ENCODE measurements around the gene ALKBH3. TPM values are rescaled to one million over a fixed set of nuclear protein-coding genes. Genes with fewer than 3 reads are reported as not detected.

Gene ALKBH3
- total and polyA plus RNA-seq, 2 experiments from 2014 or later, result 10.7 to 10.8 TPM

GRCh38 chr11:43894546-43894945 is 13.9 kb downstream of the ALKBH3 start:
- H4K20me1 ChIP-seq (replicated peaks; ENCODE audit: insufficient read depth), result no peaks in the 10 kb centered on the region
- H3K27me3 ChIP-seq (ENCODE audit: insufficient read depth), result no peaks in the 10 kb centered on the region
- TF ChIP-seq ETS1 (IDR thresholded peaks at IDR 0.05) (no peak), CTCF (conservative IDR thresholded peaks at IDR 0.05; ENCODE audit: low read depth in 2 of 2) (no peak), EZH2phosphoT487 (IDR thresholded peaks at IDR 0.05; ENCODE audit: unreplicated experiment) (no peak), NANOG (IDR thresholded peaks at IDR 0.05; ENCODE audit: borderline replicate concordance) (no peak), EZH2 (IDR thresholded peaks at IDR 0.05; ENCODE audit: low read depth, unreplicated experiment) (no peak), JUNB (IDR thresholded peaks at IDR 0.05; ENCODE audit: unreplicated experiment) (no peak), CREB1 (CRISPR knock-in tag; IDR thresholded peaks at IDR 0.05; ENCODE audit: low read depth) (no peak)
- TF ChIP-seq, protein P1, sequence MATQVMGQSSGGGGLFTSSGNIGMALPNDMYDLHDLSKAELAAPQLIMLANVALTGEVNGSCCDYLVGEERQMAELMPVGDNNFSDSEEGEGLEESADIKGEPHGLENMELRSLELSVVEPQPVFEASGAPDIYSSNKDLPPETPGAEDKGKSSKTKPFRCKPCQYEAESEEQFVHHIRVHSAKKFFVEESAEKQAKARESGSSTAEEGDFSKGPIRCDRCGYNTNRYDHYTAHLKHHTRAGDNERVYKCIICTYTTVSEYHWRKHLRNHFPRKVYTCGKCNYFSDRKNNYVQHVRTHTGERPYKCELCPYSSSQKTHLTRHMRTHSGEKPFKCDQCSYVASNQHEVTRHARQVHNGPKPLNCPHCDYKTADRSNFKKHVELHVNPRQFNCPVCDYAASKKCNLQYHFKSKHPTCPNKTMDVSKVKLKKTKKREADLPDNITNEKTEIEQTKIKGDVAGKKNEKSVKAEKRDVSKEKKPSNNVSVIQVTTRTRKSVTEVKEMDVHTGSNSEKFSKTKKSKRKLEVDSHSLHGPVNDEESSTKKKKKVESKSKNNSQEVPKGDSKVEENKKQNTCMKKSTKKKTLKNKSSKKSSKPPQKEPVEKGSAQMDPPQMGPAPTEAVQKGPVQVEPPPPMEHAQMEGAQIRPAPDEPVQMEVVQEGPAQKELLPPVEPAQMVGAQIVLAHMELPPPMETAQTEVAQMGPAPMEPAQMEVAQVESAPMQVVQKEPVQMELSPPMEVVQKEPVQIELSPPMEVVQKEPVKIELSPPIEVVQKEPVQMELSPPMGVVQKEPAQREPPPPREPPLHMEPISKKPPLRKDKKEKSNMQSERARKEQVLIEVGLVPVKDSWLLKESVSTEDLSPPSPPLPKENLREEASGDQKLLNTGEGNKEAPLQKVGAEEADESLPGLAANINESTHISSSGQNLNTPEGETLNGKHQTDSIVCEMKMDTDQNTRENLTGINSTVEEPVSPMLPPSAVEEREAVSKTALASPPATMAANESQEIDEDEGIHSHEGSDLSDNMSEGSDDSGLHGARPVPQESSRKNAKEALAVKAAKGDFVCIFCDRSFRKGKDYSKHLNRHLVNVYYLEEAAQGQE (IDR thresholded peaks at IDR 0.05; ENCODE audit: unreplicated experiment), result no peak
- peaks cover 58% of the 10 kb centered on the region for H3K36me3 Mint-ChIP-seq (ENCODE audit: low read depth)
- H3K36me3 ChIP-seq (ENCODE audit: insufficient read depth), result no peaks in the 10 kb centered on the region
- no peaks in the 10 kb centered on the region for H3K9me3 Mint-ChIP-seq
- no peak overlapping the region for H3K27ac ChIP-seq (ENCODE audit: low read depth)
- H3K4me3 ChIP-seq, result no peak overlapping the region
- no peak for ATAC-seq
- no peaks in the 10 kb centered on the region for H3K9me2 ChIP-seq (ENCODE audit: insufficient read depth)
- no peaks in the 10 kb centered on the region for H3K4me1 Mint-ChIP-seq
- no peak for DNase-seq (ENCODE audit: low spot score)
- no peaks in the 10 kb centered on the region for H3K4me1 ChIP-seq (ENCODE audit: insufficient read depth)
- H3K79me2 ChIP-seq (replicated peaks; ENCODE audit: insufficient read depth), result no peaks in the 10 kb centered on the region
- no peak overlapping the region for H3K4me3 Mint-ChIP-seq
- no peak overlapping the region for H3K27ac Mint-ChIP-seq
- H3F3A ChIP-seq (replicated peaks; ENCODE audit: low read depth), result no peaks in the 10 kb centered on the region
- H2AFZ ChIP-seq, result no peak overlapping the region
- no peaks in the 10 kb centered on the region for H3K27me3 Mint-ChIP-seq (ENCODE audit: insufficient read depth, low read depth, poor library complexity)
- H3K4me2 ChIP-seq, result no peak overlapping the region

GRCh38 chr11:43895601-43896000 is 15.0 kb downstream of the ALKBH3 start:
- H3K27me3 Mint-ChIP-seq (ENCODE audit: insufficient read depth, low read depth, poor library complexity), result no peaks in the 10 kb centered on the region
- Histone ChIP-seq H3K4me1 (ENCODE audit: insufficient read depth) (no peaks in the 10 kb centered on the region), H3K4me2 (no peak overlapping the region), H3K27ac (ENCODE audit: low read depth) (no peak overlapping the region), H3K9me2 (ENCODE audit: insufficient read depth) (no peaks in the 10 kb centered on the region), H2AFZ (no peak overlapping the region), H3K4me3 (no peak overlapping the region), H3K79me2 (replicated peaks; ENCODE audit: insufficient read depth) (no peaks in the 10 kb centered on the region), H4K20me1 (replicated peaks; ENCODE audit: insufficient read depth) (no peaks in the 10 kb centered on the region), H3K36me3 (ENCODE audit: insufficient read depth) (no peaks in the 10 kb centered on the region), H3F3A (replicated peaks; ENCODE audit: low read depth) (no peaks in the 10 kb centered on the region), H3K27me3 (ENCODE audit: insufficient read depth) (no peaks in the 10 kb centered on the region)
- ATAC-seq (no peak), DNase-seq (ENCODE audit: low spot score) (no peak)
- H3K4me1 Mint-ChIP-seq, result no peaks in the 10 kb centered on the region
- H3K4me3 Mint-ChIP-seq, result no peak overlapping the region
- H3K27ac Mint-ChIP-seq, result no peak overlapping the region
- no peaks in the 10 kb centered on the region for H3K9me3 Mint-ChIP-seq
- H3K36me3 Mint-ChIP-seq (ENCODE audit: low read depth), result peaks cover 53% of the 10 kb centered on the region
- no peak for TF ChIP-seq EZH2 (IDR thresholded peaks at IDR 0.05; ENCODE audit: low read depth, unreplicated experiment)
- no peak for TF ChIP-seq JUNB (IDR thresholded peaks at IDR 0.05; ENCODE audit: unreplicated experiment)
- no peak for TF ChIP-seq CREB1 (CRISPR knock-in tag; IDR thresholded peaks at IDR 0.05; ENCODE audit: low read depth)
- TF ChIP-seq ZNF331 (CRISPR knock-in tag; IDR thresholded peaks at IDR 0.05; ENCODE audit: low read depth), result no peak
- TF ChIP-seq NANOG (IDR thresholded peaks at IDR 0.05; ENCODE audit: borderline replicate concordance), result no peak
- no peak for TF ChIP-seq EZH2phosphoT487 (IDR thresholded peaks at IDR 0.05; ENCODE audit: unreplicated experiment)
- TF ChIP-seq, protein P1 (IDR thresholded peaks at IDR 0.05; ENCODE audit: unreplicated experiment), result no peak
- TF ChIP-seq ETS1 (IDR thresholded peaks at IDR 0.05), result no peak
- no peak for TF ChIP-seq CTCF (conservative IDR thresholded peaks at IDR 0.05; ENCODE audit: low read depth in 2 of 2)
